ENCODE measurements around the gene DTNA. TPM values are rescaled to one million over a fixed set of nuclear protein-coding genes. Genes with fewer than 3 reads are reported as not detected.

DTNA gene
- total and polyA plus RNA-seq, 2 of the 8 experiments (the other 6 are each of a cell fraction or from before 2014, with no cell fraction given) = 30.2 to 32.7 TPM

GRCh38 chr18:34799291-34799690 lies 89.2 kb downstream of the DTNA start (continued):
- no peak for TF ChIP-seq NRF1 (IDR thresholded peaks at IDR 0.05; ENCODE audit: low read depth, low read length)
- TF ChIP-seq CHD7 (IDR thresholded peaks at IDR 0.05; ENCODE audit: insufficient replicate concordance, low read length) = no peak
- no peak for TF ChIP-seq BRCA1 (IDR thresholded peaks at IDR 0.05; ENCODE audit: low read depth, low read length)
